ENCODE data around the gene APH1B.

GRCh38 chr15:63292771-63293170 lies 15.4 kb downstream of the APH1B start:
- TF ChIP-seq, protein P1, sequence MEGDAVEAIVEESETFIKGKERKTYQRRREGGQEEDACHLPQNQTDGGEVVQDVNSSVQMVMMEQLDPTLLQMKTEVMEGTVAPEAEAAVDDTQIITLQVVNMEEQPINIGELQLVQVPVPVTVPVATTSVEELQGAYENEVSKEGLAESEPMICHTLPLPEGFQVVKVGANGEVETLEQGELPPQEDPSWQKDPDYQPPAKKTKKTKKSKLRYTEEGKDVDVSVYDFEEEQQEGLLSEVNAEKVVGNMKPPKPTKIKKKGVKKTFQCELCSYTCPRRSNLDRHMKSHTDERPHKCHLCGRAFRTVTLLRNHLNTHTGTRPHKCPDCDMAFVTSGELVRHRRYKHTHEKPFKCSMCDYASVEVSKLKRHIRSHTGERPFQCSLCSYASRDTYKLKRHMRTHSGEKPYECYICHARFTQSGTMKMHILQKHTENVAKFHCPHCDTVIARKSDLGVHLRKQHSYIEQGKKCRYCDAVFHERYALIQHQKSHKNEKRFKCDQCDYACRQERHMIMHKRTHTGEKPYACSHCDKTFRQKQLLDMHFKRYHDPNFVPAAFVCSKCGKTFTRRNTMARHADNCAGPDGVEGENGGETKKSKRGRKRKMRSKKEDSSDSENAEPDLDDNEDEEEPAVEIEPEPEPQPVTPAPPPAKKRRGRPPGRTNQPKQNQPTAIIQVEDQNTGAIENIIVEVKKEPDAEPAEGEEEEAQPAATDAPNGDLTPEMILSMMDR (IDR thresholded peaks at IDR 0.05): no peak
- no peak for TF ChIP-seq POLR2A (IDR thresholded peaks at IDR 0.05)
